NB4 (cell line): ENCODE measurements around the gene SMIM36.

Source experiments
- MYC ChIP-seq: IDR thresholded peaks from 2 replicates; pipeline ENCODE4 v1.6.1; 2011; ENCODE audit warnings: low read depth, low read length
- POLR2A ChIP-seq: IDR thresholded peaks from 2 replicates; pipeline ENCODE4 v1.6.1; 2011; ENCODE audit warnings: mild to moderate bottlenecking; ENCODE audit not compliant: insufficient read length; ENCODE audit errors: extremely low read depth
- TF ChIP-seq, protein P1 (sequence below): IDR thresholded peaks from one replicate; pipeline ENCODE4 v1.5.1; 2012; ENCODE audit warnings: low read depth, low read length

DNA sequence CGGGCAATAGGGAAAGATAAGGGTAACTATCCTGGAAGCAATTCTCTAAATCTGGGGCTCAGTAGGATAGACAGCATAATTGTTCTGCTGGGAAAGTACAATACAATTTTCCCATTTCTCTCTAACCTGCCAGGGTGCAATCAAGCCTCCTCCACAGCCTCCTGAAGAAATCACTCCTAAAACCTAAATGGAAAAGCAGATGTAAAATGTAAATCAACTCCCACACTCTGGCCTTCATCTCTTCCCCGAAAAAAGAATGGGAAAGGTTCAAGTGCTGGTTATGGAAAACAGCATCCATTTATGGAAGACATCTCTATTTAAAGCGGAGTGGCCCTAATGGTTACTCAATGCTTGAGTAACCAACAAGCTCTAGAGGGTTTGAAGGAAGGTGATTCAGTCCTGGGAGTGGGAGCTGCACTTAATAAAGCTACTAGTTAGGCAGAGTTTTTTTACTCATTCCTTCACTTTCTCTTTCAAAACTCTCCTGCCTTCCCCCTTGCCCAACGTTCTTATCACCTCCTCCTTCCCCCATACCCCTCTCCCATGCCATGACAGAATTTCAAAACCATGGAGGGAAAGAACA lies 94.7 kb downstream of the SMIM36 start:
- TF ChIP-seq, protein P1, sequence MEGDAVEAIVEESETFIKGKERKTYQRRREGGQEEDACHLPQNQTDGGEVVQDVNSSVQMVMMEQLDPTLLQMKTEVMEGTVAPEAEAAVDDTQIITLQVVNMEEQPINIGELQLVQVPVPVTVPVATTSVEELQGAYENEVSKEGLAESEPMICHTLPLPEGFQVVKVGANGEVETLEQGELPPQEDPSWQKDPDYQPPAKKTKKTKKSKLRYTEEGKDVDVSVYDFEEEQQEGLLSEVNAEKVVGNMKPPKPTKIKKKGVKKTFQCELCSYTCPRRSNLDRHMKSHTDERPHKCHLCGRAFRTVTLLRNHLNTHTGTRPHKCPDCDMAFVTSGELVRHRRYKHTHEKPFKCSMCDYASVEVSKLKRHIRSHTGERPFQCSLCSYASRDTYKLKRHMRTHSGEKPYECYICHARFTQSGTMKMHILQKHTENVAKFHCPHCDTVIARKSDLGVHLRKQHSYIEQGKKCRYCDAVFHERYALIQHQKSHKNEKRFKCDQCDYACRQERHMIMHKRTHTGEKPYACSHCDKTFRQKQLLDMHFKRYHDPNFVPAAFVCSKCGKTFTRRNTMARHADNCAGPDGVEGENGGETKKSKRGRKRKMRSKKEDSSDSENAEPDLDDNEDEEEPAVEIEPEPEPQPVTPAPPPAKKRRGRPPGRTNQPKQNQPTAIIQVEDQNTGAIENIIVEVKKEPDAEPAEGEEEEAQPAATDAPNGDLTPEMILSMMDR, result no peak
- TF ChIP-seq POLR2A, result no peak
- no peak for TF ChIP-seq MYC
